HG03095 (cell line): ENCODE measurements around the gene IFTAP.
"Not testable (repeated sequence)": the region's sequence is repeated elsewhere in the genome, so short reads cannot be mapped to it uniquely, and the experiment has no call there.

Source experiments
- ATAC-seq: cut with Tn5 transposase; IDR thresholded peaks from one replicate; pipeline ENCODE4 v1.9.1; 2021; ENCODE audit warnings: moderate library complexity; ENCODE audit not compliant: unreplicated experiment

The IFTAP gene

GRCh38 chr11:36594316-36594989, at the start of gene IFTAP:
Gene IFTAP, plus strand, starts transcription at chr11:36594502. Its CDS starts 15,602 bp downstream, at chr11:36610104.
- ATAC-seq, result peak; percentile 75

- no peak for ATAC-seq
Measured at GRCh38 chr11:36550385-36551115, 43.8 kb upstream of the IFTAP start.

- not testable (repeated sequence) for ATAC-seq
Measured at GRCh38 chr11:36557390-36557789, 36.9 kb upstream of the IFTAP start.

- ATAC-seq, result no peak
Measured at GRCh38 chr11:36557991-36558390, 36.3 kb upstream of the IFTAP start.

GRCh38 chr11:36558571-36559413, 35.5 kb upstream of the IFTAP start:
- peak; percentile 63 for ATAC-seq

GRCh38 chr11:36564376-36565030, 29.8 kb upstream of the IFTAP start:
- ATAC-seq, result no peak

- ATAC-seq, result no peak
Measured at GRCh38 chr11:36565031-36565610, 29.2 kb upstream of the IFTAP start.

- no peak for ATAC-seq
Measured at GRCh38 chr11:36566407-36567053, 27.8 kb upstream of the IFTAP start.

GRCh38 chr11:36567694-36568093, 26.6 kb upstream of the IFTAP start, which contains the start of gene RAG1:
Gene RAG1, plus strand, starts transcription at chr11:36568007. Its CDS starts 5,298 bp downstream, at chr11:36573305.
- no peak for ATAC-seq

- no peak for ATAC-seq
Measured at GRCh38 chr11:36569095-36569494, 25.2 kb upstream of the IFTAP start.

- no peak for ATAC-seq
Measured at GRCh38 chr11:36574486-36574885, 19.8 kb upstream of the IFTAP start.

- ATAC-seq, result no peak
Measured at GRCh38 chr11:36577373-36577772, 16.9 kb upstream of the IFTAP start.

- no peak for ATAC-seq
Measured at GRCh38 chr11:36577859-36578258, 16.4 kb upstream of the IFTAP start.

GRCh38 chr11:36578458-36578857, 15.8 kb upstream of the IFTAP start:
- ATAC-seq, result no peak

GRCh38 chr11:36581536-36581935, 12.8 kb upstream of the IFTAP start:
- no peak for ATAC-seq

- ATAC-seq, result no peak
Measured at GRCh38 chr11:36583667-36584066, 10.6 kb upstream of the IFTAP start.

- no peak for ATAC-seq
Measured at GRCh38 chr11:36586543-36586942, 7.8 kb upstream of the IFTAP start.

- no peak for ATAC-seq
Measured at GRCh38 chr11:36588099-36588498, 6.2 kb upstream of the IFTAP start.

- no peak for ATAC-seq
Measured at GRCh38 chr11:36590513-36590912, 3.8 kb upstream of the IFTAP start.

- no peak for ATAC-seq
Measured at GRCh38 chr11:36591433-36591832, 2.9 kb upstream of the IFTAP start.
